Keratinocyte (primary cell): Measurements from ENCODE around the gene FST. TPM values are rescaled to one million over a fixed set of nuclear protein-coding genes. Genes with fewer than 3 reads are reported as not detected.

Experiments used
- DNase-seq: peaks from one replicate; pipeline ENCODE4 v3.0.0-alpha.2; 2011; ENCODE audit warnings: low read depth, missing footprints, low spot score
- FAIRE-seq: peaks from 2 replicates; lab custom pipeline; 2011; peaks lifted over from hg19 to GRCh38; lab: Jason Lieb, UNC
- H2AFZ ChIP-seq: 2 replicates; pipeline ENCODE4 v1.6.0; 2012; ENCODE audit warnings: low read length, control low read depth, inconsistent platforms; ENCODE audit not compliant: control insufficient read depth
- H3K27ac ChIP-seq: 2 replicates; pipeline ENCODE4 v1.5.1; 2011; ENCODE audit warnings: low read length; ENCODE audit not compliant: control insufficient read depth, insufficient read depth
- H3K27me3 ChIP-seq: 3 replicates; pipeline ENCODE4 v1.6.0; 2011; ENCODE audit warnings: low read length; ENCODE audit not compliant: control insufficient read depth, insufficient read depth; ENCODE audit errors: extremely low read depth
- H3K36me3 ChIP-seq, 2 experiments: 2 replicates in 1 of 2; 3 replicates in 1 of 2; pipeline ENCODE4 v1.5.1; 2011; ENCODE audit warnings: low read length in 2 of 2, mild to moderate bottlenecking in 1 of 2; ENCODE audit not compliant: control insufficient read depth in 2 of 2, insufficient read depth in 2 of 2; ENCODE audit errors: extremely low read depth in 1 of 2
- H3K4me1 ChIP-seq: 3 replicates; pipeline ENCODE4 v1.5.1; 2011; ENCODE audit warnings: low read length; ENCODE audit not compliant: control insufficient read depth, insufficient read depth; ENCODE audit errors: extremely low read depth
- H3K4me2 ChIP-seq: 3 replicates; pipeline ENCODE4 v1.6.0; 2011; ENCODE audit warnings: low read depth, low read length; ENCODE audit not compliant: control insufficient read depth, insufficient read depth; ENCODE audit errors: extremely low read depth
- H3K4me3 ChIP-seq, 3 experiments: fragments of 200-600 bp in 1 of 3; sonication (generic) in 1 of 3; 2 replicates in 2 of 3; 3 replicates in 1 of 3; pipeline ENCODE4 v1.5.1; 2011 to 2016; ENCODE audit warnings: low read length in 3 of 3, mild to moderate bottlenecking in 3 of 3, control low read depth in 2 of 3, inconsistent platforms in 1 of 3, low read depth in 1 of 3, mixed read lengths in 1 of 3, mixed run types in 1 of 3, moderate library complexity in 1 of 3; ENCODE audit not compliant: control insufficient read depth in 2 of 3, insufficient read depth in 2 of 3; ENCODE audit errors: extremely low read depth in 1 of 3
- H3K79me2 ChIP-seq: 2 replicates; pipeline ENCODE4 v1.6.0; 2012; ENCODE audit warnings: low read length; ENCODE audit not compliant: control insufficient read depth, insufficient read depth
- H3K9ac ChIP-seq: 3 replicates; pipeline ENCODE4 v1.6.0; 2011; ENCODE audit warnings: low read length; ENCODE audit not compliant: control insufficient read depth, insufficient read depth; ENCODE audit errors: extremely low read depth
- H3K9me1 ChIP-seq: 3 replicates; pipeline ENCODE4 v1.6.0; 2011; ENCODE audit warnings: low read length; ENCODE audit not compliant: control insufficient read depth, insufficient read depth; ENCODE audit errors: extremely low read depth
- H3K9me3 ChIP-seq: 2 replicates; pipeline ENCODE4 v1.5.1; 2012; ENCODE audit warnings: low read depth, low read length; ENCODE audit not compliant: control insufficient read depth
- H4K20me1 ChIP-seq: 3 replicates; pipeline ENCODE4 v1.6.0; 2011; ENCODE audit warnings: low read length; ENCODE audit not compliant: control insufficient read depth, insufficient read depth; ENCODE audit errors: extremely low read depth
- EZH2 ChIP-seq: IDR thresholded peaks from one replicate; pipeline ENCODE4 v1.6.1; 2012; ENCODE audit warnings: inconsistent platforms, mild to moderate bottlenecking, low read length, moderate library complexity
- dilution Hi-C: fragments of 300-500 bp; cut with MboI; formaldehyde crosslinking; loops from one replicate; pipeline ENCODE4 v1.7.0; 2020; ENCODE audit warnings: low sequenced_read_pairs; ENCODE audit not compliant: extremely low pct_ligation_motif_present
- polyA plus RNA-seq, 5 experiments: library from polyadenylated mRNA; depleted of rRNA in 3 of 5; stranded (reverse) in 3 of 5; stranded (forward) in 1 of 5; unstranded in 1 of 5; fragments of >200 nt; gene quantifications; 1 replicate in 1 of 5; 2 replicates in 3 of 5; 3 replicates in 1 of 5; pipeline versions ENCODE4 v1.2.1 to v1.2.3, GENCODE V29; 2011 to 2012; ENCODE audit warnings: missing spikeins in 2 of 5, low read depth in 1 of 5, low replicate concordance in 1 of 5
- TF ChIP-seq, protein P1 (sequence below), 3 experiments: IDR thresholded peaks in 1 of 3; conservative IDR thresholded peaks in 1 of 3; optimal IDR thresholded peaks in 1 of 3; 2 replicates in 2 of 3; 3 replicates in 1 of 3; pipeline versions ENCODE3 to v1.5.1; 2011; ENCODE audit warnings: low read length in 3 of 3, mild to moderate bottlenecking in 3 of 3, moderate library complexity in 2 of 3, control low read depth in 1 of 3, inconsistent platforms in 1 of 3; ENCODE audit not compliant: insufficient read depth in 2 of 3; ENCODE audit errors: extremely low read depth in 1 of 3

The FST gene
- polyA plus RNA-seq, 1 donor (not counting 4 experiments of a cell fraction or from before 2014, with no cell fraction given) = 276 TPM

DNA sequence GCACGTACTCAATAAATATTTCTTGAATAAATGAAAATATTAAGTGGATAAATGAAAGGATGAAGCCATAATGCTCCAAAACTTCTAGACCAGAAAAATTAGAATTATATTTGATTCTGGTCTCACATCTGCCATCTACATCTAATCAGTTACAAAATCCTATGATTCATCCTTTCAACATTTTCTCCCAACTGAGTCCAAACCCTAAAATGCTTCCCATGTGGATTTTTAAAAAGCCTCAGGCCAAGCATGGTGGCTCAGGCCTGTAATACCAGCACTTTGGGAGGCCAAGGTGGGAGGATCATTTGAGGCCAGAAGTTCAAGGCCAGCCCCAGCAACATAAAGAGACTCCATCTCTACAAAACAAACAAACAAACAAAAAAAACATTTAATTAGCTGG lies 31.6 kb upstream of the FST start:
- Histone ChIP-seq H3K79me2 (no peaks in the 10 kb centered on the region), H3K4me2 (no peak overlapping the region), H3K36me3 (no peaks in the 10 kb centered on the region), H3K9me1 (no peaks in the 10 kb centered on the region), H3K27me3 (no peaks in the 10 kb centered on the region), H3K4me1 (no peaks in the 10 kb centered on the region), H4K20me1 (no peaks in the 10 kb centered on the region), H3K4me3 (no peak overlapping the region), H3K9ac (no peak overlapping the region), H3K27ac (no peak overlapping the region), H2AFZ (no peak overlapping the region), H3K9me3 (no peaks in the 10 kb centered on the region)
- DNase-seq = no peak
- TF ChIP-seq, protein P1, sequence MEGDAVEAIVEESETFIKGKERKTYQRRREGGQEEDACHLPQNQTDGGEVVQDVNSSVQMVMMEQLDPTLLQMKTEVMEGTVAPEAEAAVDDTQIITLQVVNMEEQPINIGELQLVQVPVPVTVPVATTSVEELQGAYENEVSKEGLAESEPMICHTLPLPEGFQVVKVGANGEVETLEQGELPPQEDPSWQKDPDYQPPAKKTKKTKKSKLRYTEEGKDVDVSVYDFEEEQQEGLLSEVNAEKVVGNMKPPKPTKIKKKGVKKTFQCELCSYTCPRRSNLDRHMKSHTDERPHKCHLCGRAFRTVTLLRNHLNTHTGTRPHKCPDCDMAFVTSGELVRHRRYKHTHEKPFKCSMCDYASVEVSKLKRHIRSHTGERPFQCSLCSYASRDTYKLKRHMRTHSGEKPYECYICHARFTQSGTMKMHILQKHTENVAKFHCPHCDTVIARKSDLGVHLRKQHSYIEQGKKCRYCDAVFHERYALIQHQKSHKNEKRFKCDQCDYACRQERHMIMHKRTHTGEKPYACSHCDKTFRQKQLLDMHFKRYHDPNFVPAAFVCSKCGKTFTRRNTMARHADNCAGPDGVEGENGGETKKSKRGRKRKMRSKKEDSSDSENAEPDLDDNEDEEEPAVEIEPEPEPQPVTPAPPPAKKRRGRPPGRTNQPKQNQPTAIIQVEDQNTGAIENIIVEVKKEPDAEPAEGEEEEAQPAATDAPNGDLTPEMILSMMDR (optimal IDR thresholded peaks at IDR 0.05 in 1 of 3, IDR thresholded peaks at IDR 0.05 in 1 of 3, conservative IDR thresholded peaks at IDR 0.05 in 1 of 3; ENCODE audit: extremely low read depth in 1 of 3, insufficient read depth in 2 of 3, low read length in 3 of 3) = no peak
- TF ChIP-seq EZH2 = no peak
- FAIRE-seq = no peak
- dilution Hi-C loops = no loop called here

DNA sequence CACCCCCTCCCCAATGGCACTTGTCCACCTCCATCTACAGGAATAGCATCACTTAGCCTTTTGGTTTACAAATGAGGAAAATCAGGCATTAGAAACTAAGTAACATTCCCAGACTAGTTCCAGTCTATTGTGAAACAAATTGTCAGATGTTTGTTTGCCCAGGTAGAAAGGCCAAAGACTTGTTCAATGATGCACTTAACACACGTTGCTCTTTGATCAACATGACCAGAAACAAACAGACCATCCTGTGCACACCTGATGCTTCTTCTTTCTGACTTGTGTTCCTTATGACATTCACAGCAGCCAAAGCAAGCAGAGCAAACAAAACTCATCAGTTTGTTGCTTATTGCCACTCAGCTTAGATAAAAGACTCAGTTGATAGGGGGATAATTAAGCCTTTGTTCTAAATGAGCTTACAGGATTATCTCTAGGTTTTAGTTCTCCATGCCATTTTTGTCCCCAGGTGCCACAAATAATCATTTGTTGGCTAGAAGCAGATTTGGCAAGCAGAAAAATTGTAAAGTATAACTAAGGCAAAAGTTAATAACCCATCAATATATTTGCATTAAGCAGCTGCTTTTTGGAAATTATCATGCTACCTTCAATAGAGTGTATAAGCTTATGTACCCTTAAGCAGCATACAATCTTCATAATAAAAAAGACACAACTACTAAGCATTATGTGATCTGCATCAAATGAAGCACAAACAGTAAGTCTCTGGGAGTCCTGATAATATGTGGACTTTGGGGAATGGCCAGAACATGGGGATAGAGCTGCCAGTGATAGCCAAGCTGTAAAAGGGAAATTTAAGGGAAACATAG lies 26.3 kb upstream of the FST start:
- no peak for TF ChIP-seq EZH2
- H3K36me3 ChIP-seq = no peaks in the 10 kb centered on the region
- H2AFZ ChIP-seq = no peak overlapping the region
- no peak overlapping the region for H3K4me2 ChIP-seq
- no peaks in the 10 kb centered on the region for H3K9me3 ChIP-seq
- no peaks in the 10 kb centered on the region for H3K4me1 ChIP-seq
- no peak for FAIRE-seq
- no peaks in the 10 kb centered on the region for H4K20me1 ChIP-seq
- dilution Hi-C loops = no loop called here
- DNase-seq = no peak
- no peaks in the 10 kb centered on the region for H3K79me2 ChIP-seq
- H3K9ac ChIP-seq = no peak overlapping the region
- H3K9me1 ChIP-seq = no peaks in the 10 kb centered on the region
- no peak overlapping the region for H3K4me3 ChIP-seq
- H3K27ac ChIP-seq = no peak overlapping the region
- no peaks in the 10 kb centered on the region for H3K27me3 ChIP-seq

DNA sequence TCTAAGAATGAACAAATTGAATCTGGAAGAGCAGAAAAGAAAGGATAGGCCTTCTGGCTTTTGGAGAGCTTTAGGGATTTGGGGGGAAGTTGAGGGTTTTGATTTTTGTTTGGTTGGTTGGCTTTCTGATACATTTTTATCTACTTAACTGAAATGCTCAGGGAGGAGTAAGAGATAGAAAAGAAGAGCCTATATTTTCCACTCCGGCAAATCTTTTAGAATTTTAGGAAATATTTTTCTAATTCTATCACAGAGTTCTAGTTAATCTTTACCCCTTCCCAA lies 25.8 kb upstream of the FST start:
- no peaks in the 10 kb centered on the region for H3K9me3 ChIP-seq
- H3K9me1 ChIP-seq = no peaks in the 10 kb centered on the region
- H3K4me1 ChIP-seq = no peaks in the 10 kb centered on the region
- TF ChIP-seq, protein P1 (optimal IDR thresholded peaks at IDR 0.05 in 1 of 3, IDR thresholded peaks at IDR 0.05 in 1 of 3, conservative IDR thresholded peaks at IDR 0.05 in 1 of 3; ENCODE audit: extremely low read depth in 1 of 3, insufficient read depth in 2 of 3, low read length in 3 of 3) = no peak
- TF ChIP-seq EZH2 = no peak
- no peaks in the 10 kb centered on the region for H4K20me1 ChIP-seq
- no peak overlapping the region for H2AFZ ChIP-seq
- no peaks in the 10 kb centered on the region for H3K36me3 ChIP-seq
- no peak for DNase-seq
- H3K9ac ChIP-seq = no peak overlapping the region
- no peak overlapping the region for H3K4me3 ChIP-seq
- H3K27ac ChIP-seq = no peak overlapping the region
- dilution Hi-C loops = no loop called here
- no peaks in the 10 kb centered on the region for H3K79me2 ChIP-seq
- no peaks in the 10 kb centered on the region for H3K27me3 ChIP-seq
- H3K4me2 ChIP-seq = no peak overlapping the region
- no peak for FAIRE-seq
